GM23338 (cell line): ENCODE data around the gene ARFIP2.
"Not testable (repeated sequence)": the region's sequence is repeated elsewhere in the genome, so short reads cannot be mapped to it uniquely, and the experiment has no call there.

Source experiments
- CREB1 ChIP-seq: fragments of 250-450 bp; sonication (Bioruptor Pico); IDR thresholded peaks from 2 replicates; pipeline ENCODE4 v1.5.0; 2020; ENCODE audit warnings: low read depth, mild to moderate bottlenecking, moderate library complexity
- CTCF ChIP-seq, 2 experiments: fragments of 200-600 bp in 1 of 2; sonication (generic) in 1 of 2; conservative IDR thresholded peaks; 2 replicates each; pipeline versions ENCODE4 v1.5.1 to v1.6.1; 2016 to 2017; ENCODE audit warnings: antibody characterized with exemption in 2 of 2, low read depth in 2 of 2, mild to moderate bottlenecking in 2 of 2, moderate library complexity in 1 of 2
- EZH2 ChIP-seq: fragments of 200-600 bp; sonication (generic); IDR thresholded peaks from one replicate; pipeline ENCODE4 v1.8.0; 2017; ENCODE audit warnings: antibody characterized with exemption, mild to moderate bottlenecking, low read depth; ENCODE audit not compliant: unreplicated experiment
- EZH2phosphoT487 ChIP-seq: fragments of 200-600 bp; sonication (generic); IDR thresholded peaks from one replicate; pipeline ENCODE4 v1.8.1; 2018; ENCODE audit warnings: antibody characterized with exemption; ENCODE audit not compliant: unreplicated experiment
- JUNB ChIP-seq: IDR thresholded peaks from one replicate; pipeline ENCODE4 v1.6.1; 2016; ENCODE audit warnings: antibody characterized with exemption; ENCODE audit not compliant: unreplicated experiment
- NANOG ChIP-seq: IDR thresholded peaks from 2 replicates; pipeline ENCODE4 v1.6.1; 2016; ENCODE audit warnings: antibody characterized with exemption, borderline replicate concordance
- POLR2AphosphoS5 ChIP-seq: IDR thresholded peaks from 2 replicates; pipeline ENCODE4 v1.6.1; 2016; ENCODE audit warnings: antibody characterized with exemption, low read depth
- REST ChIP-seq: IDR thresholded peaks from one replicate; pipeline ENCODE4 v1.6.1; 2018; ENCODE audit warnings: antibody characterized with exemption; ENCODE audit not compliant: unreplicated experiment
- ZNF114 ChIP-seq: fragments of 250-450 bp; sonication (Bioruptor Pico); IDR thresholded peaks from 2 replicates; pipeline ENCODE4 v1.5.0; 2020; ENCODE audit warnings: mild to moderate bottlenecking, moderate library complexity
- ZNF331 ChIP-seq: fragments of 250-450 bp; sonication (Bioruptor Pico); IDR thresholded peaks from 2 replicates; pipeline ENCODE4 v1.5.0; 2020; ENCODE audit warnings: low read depth, mild to moderate bottlenecking, moderate library complexity

GRCh38 chr11:6521946-6522345 lies 40.8 kb upstream of the ARFIP2 start:
- TF ChIP-seq CTCF (conservative IDR thresholded peaks at IDR 0.05; ENCODE audit: low read depth in 2 of 2); EZH2; CREB1 (CRISPR knock-in tag); REST; JUNB; POLR2AphosphoS5; NANOG; EZH2phosphoT487; ZNF114; ZNF331 (CRISPR knock-in tag): not testable (repeated sequence)
